Measurements from ENCODE around the gene DMBX1.

The DMBX1 gene

DNA sequence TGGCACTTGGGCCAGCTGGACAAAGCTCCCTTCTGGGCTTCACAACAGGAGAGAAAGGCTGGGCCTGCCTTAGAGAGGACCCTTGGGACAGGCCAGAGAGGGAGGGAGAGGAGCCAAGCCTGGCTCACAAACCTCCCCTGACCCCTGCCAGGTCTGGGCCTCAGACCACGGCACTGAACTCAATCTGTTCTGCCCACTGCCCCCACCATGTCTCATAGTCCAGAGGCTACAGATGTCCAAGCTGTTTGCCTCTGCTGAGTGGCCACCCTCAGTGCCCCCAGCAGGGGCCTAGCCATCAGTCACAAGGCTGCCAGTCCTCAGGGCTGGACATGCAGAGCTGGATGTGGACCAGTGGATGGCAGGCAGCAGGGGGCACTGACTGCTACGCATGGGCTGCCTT lies 13.0 kb upstream of the DMBX1 start:
- no peaks in the 10 kb centered on the region for H3K36me3 ChIP-seq (ENCODE audit: control insufficient read depth, insufficient read depth, low read length)
- H2AFZ ChIP-seq = no peak overlapping the region
- no peak overlapping the region for H3K4me3 ChIP-seq (ENCODE audit: low read depth, low read length)
- TF ChIP-seq, protein P1, sequence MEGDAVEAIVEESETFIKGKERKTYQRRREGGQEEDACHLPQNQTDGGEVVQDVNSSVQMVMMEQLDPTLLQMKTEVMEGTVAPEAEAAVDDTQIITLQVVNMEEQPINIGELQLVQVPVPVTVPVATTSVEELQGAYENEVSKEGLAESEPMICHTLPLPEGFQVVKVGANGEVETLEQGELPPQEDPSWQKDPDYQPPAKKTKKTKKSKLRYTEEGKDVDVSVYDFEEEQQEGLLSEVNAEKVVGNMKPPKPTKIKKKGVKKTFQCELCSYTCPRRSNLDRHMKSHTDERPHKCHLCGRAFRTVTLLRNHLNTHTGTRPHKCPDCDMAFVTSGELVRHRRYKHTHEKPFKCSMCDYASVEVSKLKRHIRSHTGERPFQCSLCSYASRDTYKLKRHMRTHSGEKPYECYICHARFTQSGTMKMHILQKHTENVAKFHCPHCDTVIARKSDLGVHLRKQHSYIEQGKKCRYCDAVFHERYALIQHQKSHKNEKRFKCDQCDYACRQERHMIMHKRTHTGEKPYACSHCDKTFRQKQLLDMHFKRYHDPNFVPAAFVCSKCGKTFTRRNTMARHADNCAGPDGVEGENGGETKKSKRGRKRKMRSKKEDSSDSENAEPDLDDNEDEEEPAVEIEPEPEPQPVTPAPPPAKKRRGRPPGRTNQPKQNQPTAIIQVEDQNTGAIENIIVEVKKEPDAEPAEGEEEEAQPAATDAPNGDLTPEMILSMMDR (IDR thresholded peaks at IDR 0.05) = no peak
- peaks cover 3% of the 10 kb centered on the region for H3K27me3 ChIP-seq (ENCODE audit: control insufficient read depth, insufficient read depth, low read length)
- H3K4me1 ChIP-seq = no peaks in the 10 kb centered on the region
- H3K27ac ChIP-seq = no peak overlapping the region
- H3K9me3 ChIP-seq (ENCODE audit: control insufficient read depth, low read length) = no peaks in the 10 kb centered on the region
- H3K4me2 ChIP-seq (ENCODE audit: low read length) = no peak overlapping the region
- H3K79me2 ChIP-seq = no peaks in the 10 kb centered on the region
- no peak overlapping the region for H3K9ac ChIP-seq

DNA sequence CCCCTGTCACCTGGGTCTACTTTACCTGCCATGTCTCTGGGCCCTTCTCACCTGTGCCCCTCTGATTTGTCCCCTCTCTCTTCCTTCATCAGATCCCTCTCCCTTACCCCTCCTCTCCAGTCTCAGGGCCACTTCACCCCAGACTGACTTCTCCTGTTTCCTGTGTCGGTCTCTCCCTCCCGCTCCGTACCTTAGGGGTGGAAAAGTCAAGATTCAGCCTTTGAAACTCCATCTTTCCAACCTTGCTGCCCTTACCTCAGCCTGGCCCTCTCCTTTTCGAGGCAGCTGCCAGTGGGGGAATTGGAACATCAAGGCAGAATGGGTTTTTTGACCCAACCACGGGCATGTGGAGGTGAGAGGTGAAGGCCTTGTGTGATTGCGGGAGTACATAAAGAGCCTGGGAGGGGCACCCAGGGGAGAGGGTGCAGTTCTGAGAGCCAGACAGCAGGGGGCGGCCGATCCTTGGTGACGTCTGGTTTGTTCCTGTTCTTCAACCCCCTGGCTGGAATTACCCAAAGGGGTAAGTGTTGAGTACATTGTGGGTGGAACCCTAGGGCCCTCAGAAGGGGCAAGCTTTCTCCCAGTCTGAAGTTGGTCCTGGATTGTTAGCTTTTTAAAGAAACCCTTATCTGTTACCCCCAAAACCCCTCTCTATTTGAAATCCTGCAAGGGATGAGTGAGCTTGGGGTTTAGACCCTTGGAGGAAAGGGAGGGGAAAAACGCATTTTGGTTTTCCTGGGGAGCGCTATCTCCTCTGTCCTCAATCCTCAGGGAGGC lies 12.3 kb upstream of the DMBX1 start:
- TF ChIP-seq, protein P1 (IDR thresholded peaks at IDR 0.05) = peak; percentile 82

DNA sequence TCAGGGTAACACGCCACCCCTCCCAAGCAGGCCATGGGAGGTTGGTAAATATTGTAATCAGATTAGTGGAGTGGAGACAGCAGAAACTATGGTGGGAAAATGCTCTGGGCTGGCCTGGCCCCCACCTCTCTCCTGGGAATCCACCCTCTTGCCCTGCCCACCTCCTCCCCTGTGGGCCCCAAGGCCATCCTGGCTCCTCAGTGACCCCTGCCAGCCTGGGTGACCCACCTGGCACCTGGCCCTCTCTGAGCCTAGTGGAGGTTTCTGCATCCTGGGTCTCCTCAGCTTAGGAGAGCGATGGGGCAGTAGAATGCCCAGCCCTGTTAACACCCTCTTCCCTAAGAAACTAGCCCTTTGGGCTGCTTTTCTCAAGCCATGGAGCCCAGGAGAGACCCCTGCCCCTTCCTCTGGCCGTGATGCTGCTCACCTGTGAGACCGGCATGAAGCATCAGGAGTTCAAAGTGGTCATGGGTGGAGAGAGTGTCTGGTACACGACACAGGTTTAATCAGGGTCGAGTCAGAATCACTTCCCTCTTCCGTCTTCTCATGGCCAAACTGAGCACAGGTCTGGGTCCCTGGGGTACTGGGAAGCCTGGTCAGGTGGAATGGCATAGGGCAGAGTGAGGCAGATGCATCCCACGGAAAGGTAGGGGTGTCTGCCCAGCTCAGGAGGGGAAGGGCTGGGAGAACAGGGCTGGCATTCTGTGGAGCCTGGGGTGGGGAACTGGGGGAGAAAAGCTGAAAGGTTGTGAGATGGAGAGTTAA lies 10.7 kb upstream of the DMBX1 start:
- no peaks in the 10 kb centered on the region for H3K36me3 ChIP-seq (ENCODE audit: control insufficient read depth, insufficient read depth, low read length)
- no peaks in the 10 kb centered on the region for H3K79me2 ChIP-seq
- no peaks in the 10 kb centered on the region for H3K9me3 ChIP-seq (ENCODE audit: control insufficient read depth, low read length)
- no peak overlapping the region for H2AFZ ChIP-seq
- no peak overlapping the region for H3K9ac ChIP-seq
- no peak overlapping the region for H3K4me3 ChIP-seq (ENCODE audit: low read depth, low read length)
- TF ChIP-seq, protein P1 (IDR thresholded peaks at IDR 0.05) = no peak
- no peak overlapping the region for H3K4me2 ChIP-seq (ENCODE audit: low read length)
- H3K4me1 ChIP-seq = no peaks in the 10 kb centered on the region
- H3K27ac ChIP-seq = no peak overlapping the region
- H3K27me3 ChIP-seq (ENCODE audit: control insufficient read depth, insufficient read depth, low read length) = peaks cover 3% of the 10 kb centered on the region

More for the DNA sequence above, 12.3 kb upstream of the DMBX1 start:
- Histone ChIP-seq H3K27ac (no peak overlapping the region), H3K36me3 (ENCODE audit: control insufficient read depth, insufficient read depth, low read length) (no peaks in the 10 kb centered on the region), H3K9ac (no peak overlapping the region), H3K9me3 (ENCODE audit: control insufficient read depth, low read length) (no peaks in the 10 kb centered on the region), H3K4me1 (no peaks in the 10 kb centered on the region), H3K27me3 (ENCODE audit: control insufficient read depth, insufficient read depth, low read length) (peaks cover 3% of the 10 kb centered on the region), H3K79me2 (no peaks in the 10 kb centered on the region), H2AFZ (no peak overlapping the region), H3K4me2 (ENCODE audit: low read length) (no peak overlapping the region), H3K4me3 (ENCODE audit: low read depth, low read length) (no peak overlapping the region)

DNA sequence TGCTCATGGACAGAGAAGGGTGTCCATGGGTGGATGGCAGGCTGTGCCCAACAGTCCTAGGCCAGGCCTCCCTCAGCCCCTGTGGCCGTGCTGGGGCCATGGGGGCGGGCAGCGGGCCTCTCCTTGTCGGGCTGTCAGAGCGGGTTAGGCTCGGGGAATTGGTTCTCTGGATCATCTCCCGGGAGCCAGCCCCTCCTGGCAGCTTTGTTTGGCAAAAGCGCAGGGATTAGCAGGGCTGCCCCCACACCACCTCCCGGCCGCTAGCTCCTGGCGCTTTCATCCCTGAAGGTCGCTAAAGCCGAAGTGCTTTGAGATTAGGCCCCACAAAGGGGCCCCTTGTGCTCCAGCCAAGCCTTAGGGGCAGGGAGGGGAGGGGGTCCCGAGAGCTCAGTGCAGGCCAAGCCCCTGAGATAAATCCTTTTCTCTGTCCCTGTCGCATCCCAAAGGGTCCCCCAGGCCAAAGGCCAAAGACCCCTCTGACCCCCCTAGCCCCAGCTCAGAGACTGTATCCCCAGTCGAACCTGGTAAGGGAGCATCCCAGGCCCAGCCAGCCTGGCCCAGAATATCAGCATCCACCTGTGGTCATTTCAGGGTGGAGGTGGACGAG lies 9.8 kb upstream of the DMBX1 start:
- H3K27me3 ChIP-seq (ENCODE audit: control insufficient read depth, insufficient read depth, low read length) = peaks cover 3% of the 10 kb centered on the region

More for the DNA sequence above, 9.8 kb upstream of the DMBX1 start:
- Histone ChIP-seq H3K79me2 (no peaks in the 10 kb centered on the region), H3K9ac (no peak overlapping the region), H3K4me3 (ENCODE audit: low read depth, low read length) (no peak overlapping the region), H3K27ac (no peak overlapping the region), H3K9me3 (ENCODE audit: control insufficient read depth, low read length) (no peaks in the 10 kb centered on the region), H3K4me1 (no peaks in the 10 kb centered on the region), H2AFZ (no peak overlapping the region), H3K36me3 (ENCODE audit: control insufficient read depth, insufficient read depth, low read length) (no peaks in the 10 kb centered on the region), H3K4me2 (ENCODE audit: low read length) (no peak overlapping the region)
- TF ChIP-seq, protein P1 (IDR thresholded peaks at IDR 0.05) = no peak

All from parathyroid adenoma (tissue), 2 donors.